Measurements from ENCODE around the gene OR52B2. TPM values are rescaled to one million over a fixed set of nuclear protein-coding genes. Genes with fewer than 3 reads are reported as not detected.

OR52B2 gene
- total RNA-seq, 1 experiment from 2014 or later: not detected

DNA sequence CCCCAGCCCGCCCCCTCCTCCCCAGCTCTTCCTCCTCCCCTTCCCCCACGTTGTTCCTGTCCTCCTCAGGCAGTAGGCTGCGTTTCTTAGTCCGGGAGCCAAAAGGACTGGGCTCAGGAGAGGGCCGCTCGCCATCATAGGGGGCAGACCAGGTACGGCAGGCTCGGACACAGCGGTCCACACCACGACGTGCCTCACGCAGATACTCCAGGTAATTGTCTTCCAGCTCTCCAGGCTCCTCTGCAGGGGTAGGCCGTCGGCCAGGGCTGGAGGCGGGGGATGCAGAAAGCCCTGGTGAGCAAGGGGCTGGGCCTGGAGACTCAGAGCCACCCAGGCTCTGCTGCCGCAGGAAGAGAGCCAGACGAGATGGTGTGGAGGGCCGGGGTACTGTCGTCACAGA is 47.6 kb upstream of the OR52B2 start:
- ChIA-PET POLR2A (no interaction called here), CTCF (no interaction called here)
- in situ Hi-C loops (cut with HindIII; ENCODE audit: low pct_unique_long_range_greater_than_20kb, low sequenced_read_pairs) (no loop called here), intact Hi-C loops (cut with micrococcal nuclease; ENCODE audit: unreplicated experiment) (no loop called here)
- ATAC-seq (no peak), DNase-seq (ENCODE audit: low read depth, low spot score) (no peak)
- Histone ChIP-seq H3K36me3 (ENCODE audit: control insufficient read depth, insufficient read depth, low read length) (peaks cover 10% of the 10 kb centered on the region; the same call in 1 of the 2 replicates), H3K4me1 (ENCODE audit: control insufficient read depth, insufficient read depth, low read length) (no peaks in the 10 kb centered on the region), H3K27ac (ENCODE audit: low read length) (no peak overlapping the region), H3K4me3 (ENCODE audit: low read depth in 2 of 2, low read length in 2 of 2) (no peak overlapping the region), H3K27me3 (ENCODE audit: control insufficient read depth, insufficient read depth, low read length) (no peaks in the 10 kb centered on the region), H3K9me3 (ENCODE audit: control insufficient read depth, insufficient read depth, low read depth, low read length) (no peaks in the 10 kb centered on the region)
- TF ChIP-seq, protein P1, sequence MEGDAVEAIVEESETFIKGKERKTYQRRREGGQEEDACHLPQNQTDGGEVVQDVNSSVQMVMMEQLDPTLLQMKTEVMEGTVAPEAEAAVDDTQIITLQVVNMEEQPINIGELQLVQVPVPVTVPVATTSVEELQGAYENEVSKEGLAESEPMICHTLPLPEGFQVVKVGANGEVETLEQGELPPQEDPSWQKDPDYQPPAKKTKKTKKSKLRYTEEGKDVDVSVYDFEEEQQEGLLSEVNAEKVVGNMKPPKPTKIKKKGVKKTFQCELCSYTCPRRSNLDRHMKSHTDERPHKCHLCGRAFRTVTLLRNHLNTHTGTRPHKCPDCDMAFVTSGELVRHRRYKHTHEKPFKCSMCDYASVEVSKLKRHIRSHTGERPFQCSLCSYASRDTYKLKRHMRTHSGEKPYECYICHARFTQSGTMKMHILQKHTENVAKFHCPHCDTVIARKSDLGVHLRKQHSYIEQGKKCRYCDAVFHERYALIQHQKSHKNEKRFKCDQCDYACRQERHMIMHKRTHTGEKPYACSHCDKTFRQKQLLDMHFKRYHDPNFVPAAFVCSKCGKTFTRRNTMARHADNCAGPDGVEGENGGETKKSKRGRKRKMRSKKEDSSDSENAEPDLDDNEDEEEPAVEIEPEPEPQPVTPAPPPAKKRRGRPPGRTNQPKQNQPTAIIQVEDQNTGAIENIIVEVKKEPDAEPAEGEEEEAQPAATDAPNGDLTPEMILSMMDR (IDR thresholded peaks at IDR 0.05): no peak
- no peak for TF ChIP-seq SIN3A (IDR thresholded peaks at IDR 0.05; ENCODE audit: borderline replicate concordance, insufficient read depth, low read depth, low read length)
- BruUV-seq (replicated peaks): no TSS peak

DNA sequence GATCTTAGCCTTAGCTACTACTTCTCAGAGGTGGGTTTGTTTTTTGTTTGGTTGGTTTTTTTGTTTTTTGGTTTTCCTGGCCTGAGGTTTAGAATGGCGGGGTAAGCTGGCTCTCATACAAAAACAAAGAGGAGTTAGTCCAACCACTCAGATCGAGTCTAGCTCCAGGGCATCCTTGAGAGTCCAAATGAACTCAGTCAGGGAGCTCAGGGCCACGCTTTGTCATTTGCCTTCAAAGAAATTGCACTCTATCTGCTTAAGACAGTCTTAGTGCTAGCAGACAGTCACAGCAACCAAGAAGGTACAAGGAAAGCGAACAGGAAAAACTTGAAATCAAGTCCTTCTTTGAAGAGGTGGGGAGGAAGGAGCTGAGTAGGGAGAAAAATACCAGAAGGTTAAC is 46.4 kb upstream of the OR52B2 start:
- Histone ChIP-seq H3K9me3 (ENCODE audit: control insufficient read depth, insufficient read depth, low read depth, low read length) (no peaks in the 10 kb centered on the region), H3K27ac (ENCODE audit: low read length) (no peak overlapping the region), H3K36me3 (ENCODE audit: control insufficient read depth, insufficient read depth, low read length) (peaks cover 10% of the 10 kb centered on the region; the same call in 1 of the 2 replicates), H3K27me3 (ENCODE audit: control insufficient read depth, insufficient read depth, low read length) (no peaks in the 10 kb centered on the region), H3K4me1 (ENCODE audit: control insufficient read depth, insufficient read depth, low read length) (no peaks in the 10 kb centered on the region), H3K4me3 (ENCODE audit: low read depth in 2 of 2, low read length in 2 of 2) (no peak overlapping the region)
- no peak for ATAC-seq
- intact Hi-C loops (cut with micrococcal nuclease; ENCODE audit: unreplicated experiment) (no loop called here), in situ Hi-C loops (cut with HindIII; ENCODE audit: low pct_unique_long_range_greater_than_20kb, low sequenced_read_pairs) (no loop called here)
- no peak for TF ChIP-seq POLR2AphosphoS5 (IDR thresholded peaks at IDR 0.05; ENCODE audit: low read depth, low read length)
- TF ChIP-seq, protein P2, sequence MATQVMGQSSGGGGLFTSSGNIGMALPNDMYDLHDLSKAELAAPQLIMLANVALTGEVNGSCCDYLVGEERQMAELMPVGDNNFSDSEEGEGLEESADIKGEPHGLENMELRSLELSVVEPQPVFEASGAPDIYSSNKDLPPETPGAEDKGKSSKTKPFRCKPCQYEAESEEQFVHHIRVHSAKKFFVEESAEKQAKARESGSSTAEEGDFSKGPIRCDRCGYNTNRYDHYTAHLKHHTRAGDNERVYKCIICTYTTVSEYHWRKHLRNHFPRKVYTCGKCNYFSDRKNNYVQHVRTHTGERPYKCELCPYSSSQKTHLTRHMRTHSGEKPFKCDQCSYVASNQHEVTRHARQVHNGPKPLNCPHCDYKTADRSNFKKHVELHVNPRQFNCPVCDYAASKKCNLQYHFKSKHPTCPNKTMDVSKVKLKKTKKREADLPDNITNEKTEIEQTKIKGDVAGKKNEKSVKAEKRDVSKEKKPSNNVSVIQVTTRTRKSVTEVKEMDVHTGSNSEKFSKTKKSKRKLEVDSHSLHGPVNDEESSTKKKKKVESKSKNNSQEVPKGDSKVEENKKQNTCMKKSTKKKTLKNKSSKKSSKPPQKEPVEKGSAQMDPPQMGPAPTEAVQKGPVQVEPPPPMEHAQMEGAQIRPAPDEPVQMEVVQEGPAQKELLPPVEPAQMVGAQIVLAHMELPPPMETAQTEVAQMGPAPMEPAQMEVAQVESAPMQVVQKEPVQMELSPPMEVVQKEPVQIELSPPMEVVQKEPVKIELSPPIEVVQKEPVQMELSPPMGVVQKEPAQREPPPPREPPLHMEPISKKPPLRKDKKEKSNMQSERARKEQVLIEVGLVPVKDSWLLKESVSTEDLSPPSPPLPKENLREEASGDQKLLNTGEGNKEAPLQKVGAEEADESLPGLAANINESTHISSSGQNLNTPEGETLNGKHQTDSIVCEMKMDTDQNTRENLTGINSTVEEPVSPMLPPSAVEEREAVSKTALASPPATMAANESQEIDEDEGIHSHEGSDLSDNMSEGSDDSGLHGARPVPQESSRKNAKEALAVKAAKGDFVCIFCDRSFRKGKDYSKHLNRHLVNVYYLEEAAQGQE (IDR thresholded peaks at IDR 0.05; ENCODE audit: insufficient read depth in 1 of 2, low read depth in 2 of 2, low read length in 1 of 2): no peak
- TF ChIP-seq TCF7L2 (IDR thresholded peaks at IDR 0.05; ENCODE audit: low read depth, low read length): no peak
- no peak for TF ChIP-seq SIN3A (IDR thresholded peaks at IDR 0.05; ENCODE audit: borderline replicate concordance, insufficient read depth, low read depth, low read length)
- TF ChIP-seq, protein P1 (IDR thresholded peaks at IDR 0.05): no peak
- ChIA-PET POLR2A (interaction anchor here (0.6 kb wide), 1 partner anchor 18 kb away, joined by 3 read pairs; the partner anchor contains the start of gene FHIP1B), CTCF (no interaction called here)
- DNase-seq (ENCODE audit: low read depth, low spot score): no peak
- BruUV-seq (replicated peaks): TSS peak; percentile 2

Data from Panc1 (cell line).